Activated CD8-positive, alpha-beta memory T cell treated with anti-CD3 and anti-CD28 coated beads for 1 hour (primary cell): ENCODE measurements around the gene ETV6.

ENCODE experiments used
- DNase-seq, 2 donors: peaks; one replicate each; pipeline ENCODE4 v3.0.0-alpha.2; 2020; ENCODE audit warnings: low read depth in 1 of 2; ENCODE audit errors: extremely low read depth in 1 of 2

ETV6 gene

GRCh38 chr12:11755302-11755930, 105.9 kb downstream of the ETV6 start:
- DNase-seq = no peak

- DNase-seq = no peak
These were observed 106.5 kb downstream of the ETV6 start for GRCh38 chr12:11756022-11756421.

- DNase-seq = no peak
These were observed 107.0 kb downstream of the ETV6 start for GRCh38 chr12:11756523-11756922.

GRCh38 chr12:11757095-11757494, 107.6 kb downstream of the ETV6 start:
- no peak for DNase-seq

GRCh38 chr12:11757531-11757930, 108.1 kb downstream of the ETV6 start:
- DNase-seq = no peak

- DNase-seq = no peak
These were observed 108.6 kb downstream of the ETV6 start for GRCh38 chr12:11758087-11758486.

- no peak for DNase-seq
These were observed 109.3 kb downstream of the ETV6 start for GRCh38 chr12:11758510-11759493.

GRCh38 chr12:11759494-11759878, 110.0 kb downstream of the ETV6 start:
- no peak for DNase-seq

GRCh38 chr12:11759899-11760298, 110.4 kb downstream of the ETV6 start:
- no peak for DNase-seq

- DNase-seq = no peak
These were observed 112.5 kb downstream of the ETV6 start for GRCh38 chr12:11761869-11762567.

GRCh38 chr12:11762723-11763326, 113.4 kb downstream of the ETV6 start:
- no peak for DNase-seq

GRCh38 chr12:11763760-11764520, 114.5 kb downstream of the ETV6 start:
- no peak for DNase-seq

- DNase-seq = no peak
These were observed 115.4 kb downstream of the ETV6 start for GRCh38 chr12:11764837-11765236.

GRCh38 chr12:11765421-11765816, 115.9 kb downstream of the ETV6 start:
- DNase-seq = no peak

- no peak for DNase-seq
These were observed 116.6 kb downstream of the ETV6 start for GRCh38 chr12:11765817-11766794.

- DNase-seq = no peak
These were observed 117.7 kb downstream of the ETV6 start for GRCh38 chr12:11767029-11767724.

GRCh38 chr12:11767798-11768197, 118.3 kb downstream of the ETV6 start:
- no peak for DNase-seq

- DNase-seq = no peak
These were observed 118.9 kb downstream of the ETV6 start for GRCh38 chr12:11768233-11768965.
